H1 (cell line): Measurements from ENCODE around the gene IGFL3. TPM values are rescaled to one million over a fixed set of nuclear protein-coding genes. Genes with fewer than 3 reads are reported as not detected.

Source experiments
- CTCF ChIA-PET: fragments of 300-600 bp; sonication (Branson Sonifier 250); formaldehyde crosslinking; loops from one replicate; lab custom pipeline; 2021; ENCODE audit not compliant: partially characterized antibody; lab: Charles Lee
- POLR2A ChIA-PET: fragments of 300-600 bp; sonication (Branson Sonifier 250); formaldehyde crosslinking; loops from one replicate; lab custom pipeline; 2021; ENCODE audit warnings: inconsistent platforms; ENCODE audit not compliant: partially characterized antibody; lab: Charles Lee
- DNase-seq, 2 experiments: peaks; one replicate each; pipeline versions ENCODE4 v3.0.0 to v3.0.0-alpha.2; 2010 to 2022; ENCODE audit warnings: low spot score in 2 of 2, low read depth in 1 of 2, mixed read lengths in 1 of 2
- FAIRE-seq: peaks from 2 replicates; lab custom pipeline; 2011; peaks lifted over from hg19 to GRCh38; lab: Jason Lieb, UNC
- H2AFZ ChIP-seq: 2 replicates; pipeline ENCODE4 v1.8.1; 2012; ENCODE audit warnings: low read length, inconsistent platforms
- H2AK5ac ChIP-seq: 2 replicates; pipeline ENCODE4 v1.6.1; 2013; ENCODE audit warnings: low read depth, low read length
- H2BK120ac ChIP-seq: replicated peaks from 2 replicates; pipeline ENCODE3; 2013; ENCODE audit warnings: low read depth, low read length, inconsistent platforms
- H2BK12ac ChIP-seq: 2 replicates; pipeline ENCODE4 v1.6.1; 2013; ENCODE audit warnings: low read depth, low read length
- H2BK15ac ChIP-seq: 2 replicates; pipeline ENCODE4 v1.6.1; 2013; ENCODE audit warnings: low read length
- H2BK20ac ChIP-seq: 2 replicates; pipeline ENCODE4 v1.6.1; 2013; ENCODE audit warnings: low read length
- H2BK5ac ChIP-seq: 2 replicates; pipeline ENCODE4 v1.6.1; 2013; ENCODE audit warnings: low read depth, low read length
- H3K14ac ChIP-seq: 2 replicates; pipeline ENCODE4 v1.6.1; 2013; ENCODE audit warnings: inconsistent platforms; ENCODE audit not compliant: insufficient read length
- H3K18ac ChIP-seq: 2 replicates; pipeline ENCODE4 v1.6.1; 2013; ENCODE audit warnings: low read length; ENCODE audit errors: extremely low read depth
- H3K23ac ChIP-seq: 2 replicates; pipeline ENCODE4 v1.6.1; 2013; ENCODE audit warnings: inconsistent platforms; ENCODE audit not compliant: insufficient read length
- H3K23me2 ChIP-seq: 2 replicates; pipeline ENCODE4 v1.6.1; 2013; ENCODE audit warnings: low read depth, low read length
- H3K27ac ChIP-seq: 2 replicates; pipeline ENCODE4 v1.6.1; 2011; ENCODE audit warnings: low read depth, low read length, inconsistent platforms
- H3K27me3 ChIP-seq, 4 experiments: replicated peaks in 1 of 4; 1 replicate in 1 of 4; 2 replicates in 3 of 4; pipeline versions ENCODE4 v1.6.1 to v1.8.1; 2011 to 2013; ENCODE audit warnings: low read length in 3 of 4, mild to moderate bottlenecking in 3 of 4, inconsistent platforms in 2 of 4, mixed read lengths in 2 of 4, moderate library complexity in 1 of 4; ENCODE audit not compliant: control insufficient read depth in 3 of 4, insufficient read depth in 3 of 4; ENCODE audit errors: extremely low read depth in 1 of 4
- H3K36me3 ChIP-seq, 4 experiments: 2 replicates each; pipeline versions ENCODE4 v1.6.1 to v1.8.1; 2011 to 2013; ENCODE audit warnings: mild to moderate bottlenecking in 4 of 4, low read length in 3 of 4, moderate library complexity in 2 of 4, control low read depth in 1 of 4, inconsistent platforms in 1 of 4; ENCODE audit not compliant: insufficient read depth in 4 of 4, control insufficient read depth in 2 of 4
- H3K4ac ChIP-seq: replicated peaks from 2 replicates; pipeline ENCODE3; 2013; ENCODE audit warnings: low read length, low read depth, mixed read lengths, inconsistent platforms; ENCODE audit not compliant: insufficient read length
- H3K4me1 ChIP-seq, 4 experiments: replicated peaks in 1 of 4; 1 replicate in 1 of 4; 2 replicates in 3 of 4; pipeline versions ENCODE4 v1.6.1 to v1.8.1; 2011 to 2013; ENCODE audit warnings: low read length in 3 of 4, inconsistent platforms in 2 of 4, mixed read lengths in 1 of 4; ENCODE audit not compliant: insufficient read depth in 4 of 4, control insufficient read depth in 3 of 4
- H3K4me2 ChIP-seq, 2 experiments: 2 replicates each; pipeline versions ENCODE4 v1.6.1 to v1.8.1; 2011 to 2013; ENCODE audit warnings: low read depth in 2 of 2, low read length in 2 of 2, control low read depth in 1 of 2, inconsistent platforms in 1 of 2, mild to moderate bottlenecking in 1 of 2; ENCODE audit not compliant: insufficient read depth in 1 of 2
- H3K4me3 ChIP-seq, 4 experiments: fragments of 200-600, 300-600 bp in 1 of 4; sonication (generic), shearing (Covaris generic), sonication (Bioruptor Twin) in 1 of 4; 2 replicates each; pipeline versions ENCODE4 v1.5.1 to v1.8.1; 2011 to 2016; ENCODE audit warnings: low read length in 4 of 4, low read depth in 3 of 4, control low read depth in 2 of 4, inconsistent platforms in 2 of 4, mild to moderate bottlenecking in 2 of 4, mixed read lengths in 1 of 4, moderate library complexity in 1 of 4; ENCODE audit not compliant: insufficient read depth in 2 of 4; ENCODE audit errors: extremely low read depth in 1 of 4
- H3K56ac ChIP-seq: replicated peaks from 2 replicates; pipeline ENCODE3; 2013; ENCODE audit warnings: low read depth, mild to moderate bottlenecking, mixed read lengths, low read length, inconsistent platforms; ENCODE audit not compliant: insufficient read length
- H3K79me1 ChIP-seq: 2 replicates; pipeline ENCODE4 v1.6.1; 2013; ENCODE audit warnings: low read depth, low read length, control low read depth
- H3K79me2 ChIP-seq, 2 experiments: 2 replicates each; pipeline versions ENCODE4 v1.6.1 to v1.8.1; 2012 to 2013; ENCODE audit warnings: low read length in 2 of 2, mild to moderate bottlenecking in 2 of 2, inconsistent platforms in 1 of 2; ENCODE audit not compliant: insufficient read depth in 2 of 2, control insufficient read depth in 1 of 2
- H3K9ac ChIP-seq, 4 experiments: replicated peaks in 1 of 4; 1 replicate in 1 of 4; 2 replicates in 3 of 4; pipeline versions ENCODE4 v1.6.1 to v1.8.1; 2011 to 2013; ENCODE audit warnings: low read depth in 3 of 4, low read length in 3 of 4, control low read depth in 2 of 4, mild to moderate bottlenecking in 2 of 4, moderate library complexity in 2 of 4, inconsistent platforms in 1 of 4; ENCODE audit errors: extremely low read depth in 1 of 4
- H3K9me3 ChIP-seq, 2 experiments: 2 replicates each; pipeline versions ENCODE4 v1.6.1 to v1.8.1; 2012 to 2013; ENCODE audit warnings: mild to moderate bottlenecking in 2 of 2, moderate library complexity in 2 of 2, control low read depth in 1 of 2, inconsistent platforms in 1 of 2, low read depth in 1 of 2, low read length in 1 of 2, mixed read lengths in 1 of 2; ENCODE audit not compliant: insufficient read depth in 2 of 2
- H4K20me1 ChIP-seq, 2 experiments: replicated peaks in 1 of 2; 2 replicates each; pipeline versions ENCODE3 to v1.8.1; 2011 to 2013; ENCODE audit warnings: inconsistent platforms in 2 of 2, low read length in 2 of 2, mild to moderate bottlenecking in 1 of 2; ENCODE audit not compliant: insufficient read depth in 2 of 2, control insufficient read depth in 1 of 2
- H4K5ac ChIP-seq: 2 replicates; pipeline ENCODE4 v1.6.1; 2013; ENCODE audit warnings: low read length, low read depth, mixed read lengths, inconsistent platforms; ENCODE audit not compliant: insufficient read length
- H4K8ac ChIP-seq: 2 replicates; pipeline ENCODE4 v1.8.0; 2013; ENCODE audit warnings: mild to moderate bottlenecking, moderate library complexity, low read length, inconsistent platforms; ENCODE audit not compliant: insufficient read depth; ENCODE audit errors: extremely low read depth
- H4K91ac ChIP-seq: replicated peaks from 2 replicates; pipeline ENCODE3; 2013; ENCODE audit warnings: low read length, mixed read lengths, inconsistent platforms; ENCODE audit not compliant: insufficient read length
- CHD1 ChIP-seq: IDR thresholded peaks from 2 replicates; pipeline ENCODE4 v1.6.1; 2012; ENCODE audit warnings: low read depth, low read length, improper control_type of control experiment
- CTBP2 ChIP-seq: IDR thresholded peaks from 2 replicates; pipeline ENCODE4 v1.7.0; 2011; ENCODE audit warnings: borderline replicate concordance, mild to moderate bottlenecking, moderate library complexity, mixed read lengths, low read length; ENCODE audit not compliant: insufficient read depth, insufficient read length
- EP300 ChIP-seq, 2 experiments: IDR thresholded peaks; 1 replicate in 1 of 2; 2 replicates in 1 of 2; pipeline ENCODE4 v1.6.1; 2011 to 2012; ENCODE audit warnings: low read depth in 2 of 2, low read length in 2 of 2, mild to moderate bottlenecking in 2 of 2, borderline replicate concordance in 1 of 2, inconsistent platforms in 1 of 2, moderate library complexity in 1 of 2
- GABPA ChIP-seq: IDR thresholded peaks from 2 replicates; pipeline ENCODE4 v1.6.1; 2011; ENCODE audit warnings: mild to moderate bottlenecking, low read length, moderate library complexity, borderline replicate concordance; ENCODE audit not compliant: insufficient read depth
- JUND ChIP-seq: IDR thresholded peaks from 2 replicates; pipeline ENCODE4 v1.6.1; 2011; ENCODE audit warnings: mild to moderate bottlenecking, improper control_type of control experiment, low read length
- KDM1A ChIP-seq: fragments of 200-600, 300-600 bp; sonication (generic); IDR thresholded peaks from 2 replicates; pipeline ENCODE4 v1.7.1; 2016; ENCODE audit warnings: mild to moderate bottlenecking, low read length, borderline replicate concordance
- KDM5A ChIP-seq: fragments of 200-600 bp; IDR thresholded peaks from 2 replicates; pipeline ENCODE4 v1.7.1; 2012; ENCODE audit warnings: mild to moderate bottlenecking, low read length, inconsistent platforms, mixed read lengths
- MAFK ChIP-seq: IDR thresholded peaks from 2 replicates; pipeline ENCODE4 v1.6.1; 2012; ENCODE audit warnings: low read depth, mild to moderate bottlenecking, improper control_type of control experiment, low read length
- NANOG ChIP-seq: IDR thresholded peaks from 2 replicates; pipeline ENCODE4 v1.6.1; 2011; ENCODE audit warnings: low read length, low read depth, mild to moderate bottlenecking, inconsistent platforms; ENCODE audit not compliant: insufficient read depth, poor library complexity, severe bottlenecking
- POLR2A ChIP-seq, 2 experiments: IDR thresholded peaks; 1 replicate in 1 of 2; 2 replicates in 1 of 2; pipeline ENCODE4 v1.6.1; 2011; ENCODE audit warnings: low read depth in 2 of 2, low read length in 2 of 2, mild to moderate bottlenecking in 2 of 2; ENCODE audit errors: control extremely low read depth in 1 of 2
- SAP30 ChIP-seq: fragments of 300-600 bp; sonication (generic); IDR thresholded peaks from 2 replicates; pipeline ENCODE4 v1.7.1; 2012; ENCODE audit warnings: low read length, moderate library complexity, mild to moderate bottlenecking, inconsistent platforms; ENCODE audit not compliant: insufficient read depth, insufficient replicate concordance
- YY1 ChIP-seq: IDR thresholded peaks from 2 replicates; pipeline ENCODE4 v1.6.1; 2011; ENCODE audit warnings: low read depth, mild to moderate bottlenecking, low read length
- WGBS, 2 experiments: shearing (Covaris generic) in 1 of 2; methylation state at CpG; one replicate each; pipeline versions ENCODE4 v1.1.6 to v1.1.7; 2013 to 2015; ENCODE audit warnings: low lambda C conversion rate in 2 of 2, mixed read lengths in 2 of 2, inconsistent platforms in 1 of 2, low coverage in 1 of 2, missing lambda C conversion rate in 1 of 2; ENCODE audit not compliant: insufficient replicate concordance in 2 of 2, insufficient coverage in 1 of 2, insufficient read length in 1 of 2; ENCODE audit errors: extremely low coverage in 1 of 2, missing lambda C conversion rate in 1 of 2; 5-methylcytosine and 5-hydroxymethylcytosine counted together
- polyA plus RNA-seq, 7 experiments: library from polyadenylated mRNA; depleted of rRNA in 3 of 7; stranded (reverse) in 5 of 7; unstranded in 2 of 7; fragments of >200 nt in 5 of 7; fragments of 200-250 nt in 2 of 7; gene quantifications; 1 replicate in 5 of 7; 2 replicates in 1 of 7; 4 replicates in 1 of 7; pipeline versions ENCODE4 v1.2.1 to v1.2.3, GENCODE V29; 2011 to 2013; ENCODE audit warnings: missing spikeins in 2 of 7, mixed read lengths in 2 of 7
- total RNA-seq: library from RNA; stranded (reverse); fragmentation: NEBNext Ultra II Directional; extraction: Animal tissue kit (Norgen Biotek cat#: 25700); gene quantifications from 2 replicates; pipeline ENCODE4 v1.2.1, GENCODE V29; 2021

The IGFL3 gene
- total and polyA plus RNA-seq, 2 of the 8 experiments (the other 6 are each of a cell fraction or from before 2014, with no cell fraction given), result 0.12 TPM; not detected in 1

GRCh38 chr19:46115396-46116106 lies 8.9 kb downstream of the IGFL3 start:
- Histone ChIP-seq H2BK15ac (no peak overlapping the region), H3K9me3 (peaks cover 0 to 5% of the 10 kb centered on the region in 2 experiments; a peak in 1 of 4 replicates), H3K18ac (peak overlapping the region; percentile 35; the same call in 1 of the 2 replicates), H3K14ac (no peak overlapping the region), H3K9ac (no peak overlapping the region), H3K36me3 (no peaks in the 10 kb centered on the region), H2AFZ (peak overlapping the region; percentile 67; the same call in 1 of the 2 replicates), H3K79me1 (no peaks in the 10 kb centered on the region), H3K4ac (no peak overlapping the region), H4K91ac (no peak overlapping the region), H3K27me3 (no peaks in the 10 kb centered on the region), H3K4me1 (peaks cover 0 to 3% (median under 1%) of the 10 kb centered on the region in 4 experiments; a peak in 3 of 7 replicates), H3K23ac (no peak overlapping the region), H4K5ac (no peak overlapping the region), H3K4me2 (no peak overlapping the region), H2AK5ac (no peak overlapping the region), H2BK120ac (no peak overlapping the region), H2BK20ac (no peak overlapping the region), H3K27ac (no peak overlapping the region), H4K8ac (no peak overlapping the region), H3K23me2 (no peaks in the 10 kb centered on the region), H3K4me3 (no peak overlapping the region), H3K79me2 (no peaks in the 10 kb centered on the region), H2BK12ac (no peak overlapping the region), H4K20me1 (no peaks in the 10 kb centered on the region), H2BK5ac (no peak overlapping the region), H3K56ac (no peak overlapping the region)
- DNase-seq (no peak), FAIRE-seq (peak; percentile 19)
- CTCF ChIA-PET, result interaction anchor here (0.7 to 1.2 kb wide), 6 partner anchors 36 to 165 kb away, joined by 3 to 4 read pairs (median 3); no protein-coding TSS in a partner anchor
- POLR2A ChIA-PET, result interaction anchor here (0.5 to 2.9 kb wide), 3 partner anchors 9 to 200 kb away, joined by 3 to 18 read pairs (median 3); partner anchors contain the start of gene IGFL3
- WGBS, 2 experiments, result 86% methylated on average over 9 of the region's 9 CpGs; no CpG with 5 or more reads in 1 of the 2 experiments
- no peak for TF ChIP-seq EP300 (IDR thresholded peaks at IDR 0.05; ENCODE audit: borderline replicate concordance in 1 of 2, low read depth in 2 of 2, low read length in 2 of 2)
- no peak for TF ChIP-seq GABPA
- no peak for TF ChIP-seq SAP30
- no peak for TF ChIP-seq POLR2A (IDR thresholded peaks at IDR 0.05; ENCODE audit: control extremely low read depth in 1 of 2, low read depth in 2 of 2, low read length in 2 of 2)
- no peak for TF ChIP-seq JUND
- TF ChIP-seq KDM5A, result no peak
- no peak for TF ChIP-seq MAFK
- no peak for TF ChIP-seq YY1
- no peak for TF ChIP-seq KDM1A
- TF ChIP-seq NANOG, result no peak
- no peak for TF ChIP-seq CHD1
- no peak for TF ChIP-seq CTBP2
